ENCODE results near the gene CYP27C1. TPM values are rescaled to one million over a fixed set of nuclear protein-coding genes. Genes with fewer than 3 reads are reported as not detected.
A peak's percentile ranks its signal among the peaks of the same experiment; 100 is the strongest.

CYP27C1 gene
- total and polyA plus RNA-seq, 12 donors = 0.07 to 0.20 (median 0.13) TPM; not detected in 6

DNA sequence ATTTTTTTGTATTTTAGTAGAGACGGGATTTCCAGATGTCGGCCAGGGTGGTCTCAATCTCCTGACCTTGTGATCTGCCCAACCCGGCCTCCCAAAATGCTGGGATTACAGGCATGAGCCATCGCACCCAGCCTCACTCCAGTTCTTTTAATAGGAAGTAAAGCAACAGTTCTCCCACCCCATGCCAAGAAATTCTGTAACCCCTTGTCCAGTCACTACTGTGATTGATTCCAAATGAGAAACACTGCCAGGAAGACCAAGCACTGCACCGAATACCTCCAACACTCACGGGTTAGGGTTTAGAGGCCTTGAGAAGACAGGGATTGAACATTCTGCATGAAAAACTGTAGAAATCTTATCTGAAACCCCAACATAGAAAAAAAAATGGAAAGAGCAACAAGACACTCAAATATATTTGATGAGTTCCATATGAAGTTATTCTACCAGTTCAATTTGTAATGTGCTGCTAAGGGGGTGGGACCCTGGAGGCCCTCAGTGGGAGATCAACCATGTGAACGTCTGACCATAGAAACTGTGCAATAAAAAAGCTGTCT lies 65.0 kb downstream of the CYP27C1 start:
- intact Hi-C loops (cut with DNase I) = no loop called here
- H3K27ac ChIP-seq = peak overlapping the region in 2 of 10 donors; percentile 21 to 57
- H3K27me3 ChIP-seq = peaks cover 0 to 10% (median 0%) of the 10 kb centered on the region in 7 donors
- ATAC-seq (peak in 4 of 8 donors; percentile 17 to 65 (median 48)), DNase-seq (no peak)
- peaks cover 0 to 24% (median 0%) of the 10 kb centered on the region in 9 donors for H3K4me1 ChIP-seq
- no peaks in the 10 kb centered on the region for H3K36me3 ChIP-seq
- peaks cover 0 to 18% (median 2%) of the 10 kb centered on the region in 11 donors for H3K9me3 ChIP-seq
- H3K4me3 ChIP-seq = no peak overlapping the region
- 52 to 67% methylated on average over 7 of the region's 7 CpGs for WGBS, 2 donors
- TF ChIP-seq, protein P1, sequence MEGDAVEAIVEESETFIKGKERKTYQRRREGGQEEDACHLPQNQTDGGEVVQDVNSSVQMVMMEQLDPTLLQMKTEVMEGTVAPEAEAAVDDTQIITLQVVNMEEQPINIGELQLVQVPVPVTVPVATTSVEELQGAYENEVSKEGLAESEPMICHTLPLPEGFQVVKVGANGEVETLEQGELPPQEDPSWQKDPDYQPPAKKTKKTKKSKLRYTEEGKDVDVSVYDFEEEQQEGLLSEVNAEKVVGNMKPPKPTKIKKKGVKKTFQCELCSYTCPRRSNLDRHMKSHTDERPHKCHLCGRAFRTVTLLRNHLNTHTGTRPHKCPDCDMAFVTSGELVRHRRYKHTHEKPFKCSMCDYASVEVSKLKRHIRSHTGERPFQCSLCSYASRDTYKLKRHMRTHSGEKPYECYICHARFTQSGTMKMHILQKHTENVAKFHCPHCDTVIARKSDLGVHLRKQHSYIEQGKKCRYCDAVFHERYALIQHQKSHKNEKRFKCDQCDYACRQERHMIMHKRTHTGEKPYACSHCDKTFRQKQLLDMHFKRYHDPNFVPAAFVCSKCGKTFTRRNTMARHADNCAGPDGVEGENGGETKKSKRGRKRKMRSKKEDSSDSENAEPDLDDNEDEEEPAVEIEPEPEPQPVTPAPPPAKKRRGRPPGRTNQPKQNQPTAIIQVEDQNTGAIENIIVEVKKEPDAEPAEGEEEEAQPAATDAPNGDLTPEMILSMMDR (IDR thresholded peaks at IDR 0.05) = no peak

DNA sequence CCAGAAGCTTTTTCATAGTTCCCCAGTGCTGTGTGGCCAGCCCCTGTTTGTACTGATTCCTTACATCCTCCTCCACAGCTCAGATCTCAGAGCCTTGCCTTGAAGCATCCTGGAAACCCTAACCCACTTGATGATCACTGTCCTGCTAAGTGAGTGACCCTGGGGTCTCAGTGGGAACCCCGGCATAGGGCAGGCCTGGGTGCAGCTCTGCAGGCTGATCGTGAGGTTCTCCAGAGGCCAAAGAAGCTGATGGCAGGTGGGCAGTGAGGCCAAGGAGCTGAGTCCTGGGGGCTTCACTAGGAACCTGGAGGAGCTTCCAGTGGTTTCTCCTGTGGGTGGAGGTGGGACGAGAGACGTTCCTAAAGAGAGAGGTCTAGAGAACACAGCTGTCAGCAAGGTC lies 65.7 kb downstream of the CYP27C1 start:
- Histone ChIP-seq H3K4me3 (no peak overlapping the region), H3K36me3 (no peaks in the 10 kb centered on the region), H3K27ac (peak overlapping the region in 1 of 10 donors; percentile 57), H3K4me1 (peaks cover 0 to 24% (median 0%) of the 10 kb centered on the region in 9 donors), H3K27me3 (peaks cover 0 to 10% (median 0%) of the 10 kb centered on the region in 7 donors), H3K9me3 (peaks cover 0 to 18% (median 2%) of the 10 kb centered on the region in 11 donors)
- intact Hi-C loops (cut with DNase I) = no loop called here
- TF ChIP-seq, protein P1 (IDR thresholded peaks at IDR 0.05) = no peak
- 89% methylated on average over 4 of the region's 4 CpGs for WGBS, 2 donors
- no peak for ATAC-seq
- DNase-seq = no peak

GRCh38 chr2:127153691-127154158 lies 66.4 kb downstream of the CYP27C1 start:
- Histone ChIP-seq H3K4me3 (no peak overlapping the region), H3K9me3 (peaks cover 0 to 18% (median 2%) of the 10 kb centered on the region in 11 donors), H3K4me1 (peaks cover 0 to 20% (median 0%) of the 10 kb centered on the region in 9 donors), H3K27ac (peak overlapping the region in 1 of 10 donors; percentile 57), H3K36me3 (no peaks in the 10 kb centered on the region), H3K27me3 (peaks cover 0 to 10% (median 0%) of the 10 kb centered on the region in 7 donors)
- WGBS, 2 donors = 88 to 90% methylated on average over 6 of the region's 6 CpGs
- TF ChIP-seq, protein P1 (IDR thresholded peaks at IDR 0.05) = no peak
- DNase-seq (no peak), ATAC-seq (peak in 4 of 8 donors; percentile 15 to 71 (median 50))
- intact Hi-C loops (cut with DNase I) = no loop called here

DNA sequence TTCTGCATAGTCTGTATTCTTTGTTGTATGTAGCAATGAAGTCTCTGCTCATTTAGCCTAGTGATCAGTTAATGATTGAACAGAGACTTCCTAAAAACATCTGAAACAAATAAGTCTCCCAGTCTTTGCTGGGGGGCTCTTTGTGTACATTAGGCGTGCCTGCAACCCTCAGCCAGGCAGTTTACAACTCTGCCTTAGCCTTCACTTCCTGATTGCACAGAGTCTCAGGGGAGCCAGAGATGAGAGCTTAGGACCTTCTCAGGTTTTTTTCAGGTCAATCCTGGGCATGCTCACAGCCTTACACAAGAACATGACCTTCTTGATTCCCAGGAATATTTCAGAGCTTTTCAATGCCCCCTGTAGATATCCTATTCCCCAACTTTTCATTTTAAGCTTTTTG lies 69.1 kb downstream of the CYP27C1 start:
- ATAC-seq = no peak

More for the DNA sequence above, 69.1 kb downstream of the CYP27C1 start:
- no peak overlapping the region for H3K27ac ChIP-seq
- peaks cover 0 to 13% (median 2%) of the 10 kb centered on the region in 11 donors for H3K9me3 ChIP-seq
- no peak for DNase-seq
- H3K4me3 ChIP-seq = no peak overlapping the region
- H3K27me3 ChIP-seq = peaks cover 0 to 3% (median 0%) of the 10 kb centered on the region in 7 donors
- 95 to 100% methylated on average over 1 of the region's 1 CpG for WGBS, 2 donors
- peaks cover 0 to 20% (median 8%) of the 10 kb centered on the region in 9 donors for H3K4me1 ChIP-seq
- intact Hi-C loops (cut with DNase I) = no loop called here
- no peaks in the 10 kb centered on the region for H3K36me3 ChIP-seq
- TF ChIP-seq, protein P1 (IDR thresholded peaks at IDR 0.05) = no peak

Measured in heart right ventricle (tissue), 16 donors.